HG02885 (cell line): Measurements from ENCODE around the gene TMEM178B.

ENCODE experiments used
- ATAC-seq: cut with Tn5 transposase; IDR thresholded peaks from one replicate; pipeline ENCODE4 v1.9.1; 2021; ENCODE audit warnings: mild to moderate bottlenecking; ENCODE audit not compliant: unreplicated experiment, poor library complexity

Gene TMEM178B

GRCh38 chr7:141407893-141408292 is 334.0 kb downstream of the TMEM178B start:
- no peak for ATAC-seq

GRCh38 chr7:141408440-141408839 is 334.6 kb downstream of the TMEM178B start:
- ATAC-seq, result no peak

DNA sequence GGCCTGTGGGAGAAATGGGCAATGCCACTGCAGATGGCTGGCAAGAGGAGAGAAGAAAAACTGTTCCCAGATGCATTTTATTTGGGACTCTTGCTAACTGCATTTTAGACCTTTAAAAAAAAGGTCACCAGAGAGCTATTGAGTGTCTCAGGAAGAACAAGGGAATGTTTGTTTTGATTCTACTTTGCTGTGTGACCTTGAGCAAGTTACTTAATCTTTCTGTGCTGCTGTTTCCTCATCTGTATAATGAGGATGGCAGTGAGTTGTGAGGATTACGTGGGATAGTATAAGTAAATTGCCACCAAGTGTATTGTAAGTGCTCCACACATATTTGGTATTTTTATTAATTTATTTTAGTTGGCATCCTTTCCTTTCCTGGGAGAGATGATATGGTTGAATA is 335.4 kb downstream of the TMEM178B start:
- ATAC-seq, result no peak

DNA sequence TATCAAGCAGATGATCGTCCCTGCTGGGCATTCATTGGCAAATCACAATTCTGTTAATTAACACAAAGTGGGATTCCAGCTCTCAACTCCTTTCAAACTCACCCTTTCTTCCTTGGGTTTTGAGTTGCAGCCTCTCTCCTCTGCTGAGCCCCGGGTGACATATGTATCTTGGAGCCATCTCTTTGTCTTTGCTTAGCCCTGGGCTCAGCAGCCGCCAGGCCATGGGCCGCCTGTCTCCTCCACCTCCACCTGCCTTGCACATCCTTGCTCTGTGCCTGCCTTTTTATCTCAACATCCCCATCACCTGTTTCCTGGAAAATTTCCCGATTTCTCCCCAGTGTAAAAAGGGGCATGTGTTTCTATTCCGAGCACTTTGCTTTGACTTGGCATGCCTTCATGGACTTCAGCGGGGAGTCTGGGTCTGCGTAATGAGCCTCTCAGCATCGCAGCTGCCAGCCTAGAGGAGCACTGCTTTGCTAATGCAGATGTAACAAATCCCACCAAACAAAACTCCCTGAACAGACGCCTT is 336.0 kb downstream of the TMEM178B start:
- ATAC-seq, result no peak

DNA sequence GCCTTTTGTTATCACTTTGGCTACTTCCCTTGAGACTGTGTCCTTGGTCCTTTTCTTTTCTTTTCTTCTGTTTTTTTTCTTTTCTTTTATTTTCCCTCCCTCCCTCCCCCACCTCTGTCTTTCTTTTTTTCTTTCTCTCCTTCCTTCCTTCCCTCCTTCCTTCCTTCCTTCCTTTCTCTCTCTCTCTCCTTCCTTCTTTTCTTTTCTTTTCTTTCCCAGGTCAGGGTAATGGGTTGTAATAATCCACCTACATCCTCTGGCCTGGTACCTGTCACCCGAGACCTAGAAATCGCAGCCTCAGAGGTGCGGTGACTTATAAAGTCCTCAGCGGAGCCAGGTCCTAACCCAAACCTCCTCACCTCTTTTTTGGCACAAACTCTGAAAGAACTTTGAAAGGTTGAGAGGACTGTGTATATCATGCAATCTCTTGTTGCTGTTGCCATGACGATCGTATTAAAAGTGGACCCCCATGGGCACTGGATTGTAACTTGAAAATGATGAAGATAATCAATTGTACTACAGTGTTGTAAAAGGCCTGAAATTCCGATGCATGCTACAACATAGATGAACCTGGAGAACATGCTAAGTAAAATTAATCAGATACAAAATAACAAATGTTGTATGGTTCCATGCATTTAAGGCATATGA is 336.6 kb downstream of the TMEM178B start:
- ATAC-seq, result no peak

GRCh38 chr7:141411133-141411532 is 337.3 kb downstream of the TMEM178B start:
- ATAC-seq, result no peak

DNA sequence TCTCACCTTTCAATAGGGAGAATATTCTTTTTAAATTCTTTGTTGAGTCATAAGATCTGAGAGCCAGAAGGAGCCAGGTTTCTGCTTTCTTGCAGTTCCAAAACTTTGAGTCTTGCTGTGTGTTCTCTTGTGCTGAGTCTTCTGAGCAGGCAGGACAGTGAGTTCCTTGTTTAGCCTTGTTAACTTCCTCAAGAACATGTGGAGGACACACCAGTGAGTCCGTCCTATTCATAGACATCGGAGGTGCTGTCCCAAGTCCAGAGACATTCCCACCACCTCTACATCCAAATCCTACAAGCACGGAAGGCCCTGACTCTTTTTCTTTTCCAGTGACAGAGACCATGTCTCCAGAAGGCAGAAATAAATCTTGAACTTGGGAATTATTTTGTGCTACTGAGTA is 342.1 kb downstream of the TMEM178B start:
- no peak for ATAC-seq

DNA sequence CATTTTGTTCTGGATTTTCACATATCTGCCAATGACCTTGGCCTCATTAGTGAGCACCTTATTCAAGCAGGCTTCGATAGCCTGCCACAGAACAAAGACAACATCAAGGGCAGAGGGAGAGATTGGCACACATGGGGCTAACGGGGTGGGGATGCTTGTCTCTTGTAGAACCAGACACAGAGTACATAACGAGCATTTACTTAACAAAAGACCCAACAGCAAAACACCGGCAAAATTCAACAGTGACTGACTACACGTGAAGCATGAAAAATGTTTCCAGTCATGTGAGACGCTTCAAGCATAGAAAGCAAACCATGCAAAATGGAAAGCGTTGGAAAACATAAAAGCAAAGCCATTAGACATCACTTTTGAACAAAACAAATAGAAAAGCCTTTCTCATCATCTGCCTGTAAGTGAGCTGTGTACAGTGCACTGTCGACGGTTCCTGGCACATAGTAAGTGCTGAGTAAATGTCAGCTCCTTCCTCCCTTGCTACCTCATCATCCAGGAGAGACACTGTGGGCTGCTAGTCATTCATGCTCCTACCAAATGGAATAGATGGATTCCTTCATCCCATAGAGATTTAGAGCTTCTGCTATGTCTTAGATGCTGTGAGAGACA is 342.9 kb downstream of the TMEM178B start:
- ATAC-seq, result no peak

DNA sequence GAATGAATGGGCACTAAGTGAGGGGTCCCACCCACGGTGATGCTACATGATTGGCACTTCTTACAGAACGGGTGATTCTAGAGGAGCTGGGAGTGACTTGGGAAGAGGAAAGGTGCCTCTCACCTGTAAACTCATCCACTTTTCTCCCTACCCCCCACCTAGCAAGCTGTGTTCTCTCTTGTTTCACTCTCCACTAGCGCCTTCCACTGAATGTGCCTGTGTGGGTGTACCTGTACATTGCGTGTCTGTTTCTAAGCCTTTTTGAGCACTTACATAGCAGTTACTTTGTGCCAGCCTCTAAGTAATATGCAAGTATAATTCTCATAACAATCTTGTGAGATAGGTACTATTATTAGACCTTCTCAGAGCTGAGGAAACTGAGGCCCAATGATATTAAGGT is 343.6 kb downstream of the TMEM178B start:
- no peak for ATAC-seq

DNA sequence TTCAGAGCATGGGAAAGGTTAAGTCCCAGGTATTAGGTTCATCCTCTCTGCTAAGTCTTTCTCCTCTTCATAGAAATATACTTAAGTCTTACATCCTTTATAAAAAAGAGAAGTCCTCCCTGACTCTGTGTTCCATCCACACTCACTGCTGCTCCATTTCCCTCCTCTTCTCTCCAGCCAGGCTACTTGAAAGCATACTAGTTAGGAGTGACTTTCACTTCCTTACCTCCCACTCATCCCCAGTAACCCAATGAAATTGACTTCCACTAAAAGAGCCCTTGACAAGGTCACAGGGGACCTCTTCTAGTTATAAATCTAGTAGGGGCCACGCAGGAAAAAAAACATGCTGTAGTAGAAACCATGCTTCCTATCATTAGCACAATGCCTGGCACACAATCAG is 344.2 kb downstream of the TMEM178B start:
- ATAC-seq, result no peak

GRCh38 chr7:141421306-141421705 is 347.4 kb downstream of the TMEM178B start:
- no peak for ATAC-seq

- no peak for ATAC-seq
Observed at GRCh38 chr7:141427134-141427533, 353.3 kb downstream of the TMEM178B start.

DNA sequence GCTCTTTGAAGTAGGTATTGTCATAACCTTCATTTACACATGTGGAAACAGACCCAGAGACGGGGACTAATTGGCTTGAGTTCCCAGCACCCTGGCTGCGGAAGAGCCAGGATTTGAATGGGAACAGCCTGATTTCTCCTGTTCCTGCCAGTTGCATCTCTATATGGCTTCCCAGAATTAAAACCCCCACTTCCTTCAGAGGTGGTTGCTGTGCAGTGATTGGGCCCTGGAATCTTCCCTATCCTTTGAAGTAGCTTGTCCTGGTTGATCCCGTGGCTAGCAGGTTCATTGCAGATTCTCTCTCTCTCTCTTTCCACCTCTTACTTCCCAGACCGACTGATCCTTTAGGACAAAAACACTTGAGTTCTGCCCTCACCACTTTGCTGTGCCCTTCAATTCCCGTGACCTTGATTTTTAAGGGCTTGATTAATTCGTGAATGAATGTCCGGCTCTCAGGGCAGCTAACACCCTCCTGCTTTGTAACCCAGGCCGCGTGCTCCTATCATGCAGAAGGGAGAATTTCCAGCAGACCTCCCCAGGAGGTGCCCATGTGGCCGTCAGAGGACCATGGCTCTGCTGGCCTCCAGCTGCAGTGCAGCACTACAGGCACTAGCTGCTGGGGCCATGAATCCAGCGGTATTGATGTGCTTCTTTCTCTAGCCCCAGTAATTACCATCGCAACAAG is 356.7 kb downstream of the TMEM178B start:
- no peak for ATAC-seq

DNA sequence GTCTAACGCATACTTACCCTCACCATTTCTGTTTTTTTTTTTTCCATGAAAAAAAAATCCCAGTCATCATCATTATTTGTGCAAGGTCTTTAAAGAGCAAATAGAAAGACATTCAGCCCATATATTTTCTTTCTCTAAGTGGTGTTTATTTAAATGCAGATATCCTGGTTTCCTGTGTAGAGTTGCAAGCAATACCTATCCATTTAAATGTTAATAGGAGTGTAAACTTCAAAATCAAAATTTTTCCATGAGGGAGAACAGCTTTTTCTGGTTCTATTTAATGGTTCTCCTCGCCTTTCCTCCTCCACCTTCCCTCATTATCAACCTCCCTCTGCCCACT is 357.2 kb downstream of the TMEM178B start:
- no peak for ATAC-seq

GRCh38 chr7:141431711-141432110 is 357.8 kb downstream of the TMEM178B start:
- ATAC-seq, result no peak

DNA sequence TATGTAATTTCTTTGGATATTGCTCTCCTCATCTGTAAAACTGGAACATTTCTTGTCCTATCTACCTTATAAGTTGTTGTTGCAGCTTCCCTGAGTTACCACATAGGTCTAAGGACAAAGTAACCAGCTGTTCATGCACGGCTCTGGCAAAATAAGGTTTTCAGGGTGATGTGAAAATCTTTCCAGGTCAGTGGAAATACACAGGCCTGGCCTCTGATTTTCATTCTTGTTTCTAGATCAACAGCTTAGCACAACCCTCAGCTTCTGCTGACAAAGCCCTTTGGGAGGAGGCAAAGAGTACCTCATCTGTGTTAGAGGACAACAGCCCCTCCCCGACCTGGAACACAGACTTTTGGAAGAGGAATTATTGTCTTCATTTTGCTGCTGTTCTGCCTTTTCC is 359.8 kb downstream of the TMEM178B start:
- ATAC-seq, result no peak

DNA sequence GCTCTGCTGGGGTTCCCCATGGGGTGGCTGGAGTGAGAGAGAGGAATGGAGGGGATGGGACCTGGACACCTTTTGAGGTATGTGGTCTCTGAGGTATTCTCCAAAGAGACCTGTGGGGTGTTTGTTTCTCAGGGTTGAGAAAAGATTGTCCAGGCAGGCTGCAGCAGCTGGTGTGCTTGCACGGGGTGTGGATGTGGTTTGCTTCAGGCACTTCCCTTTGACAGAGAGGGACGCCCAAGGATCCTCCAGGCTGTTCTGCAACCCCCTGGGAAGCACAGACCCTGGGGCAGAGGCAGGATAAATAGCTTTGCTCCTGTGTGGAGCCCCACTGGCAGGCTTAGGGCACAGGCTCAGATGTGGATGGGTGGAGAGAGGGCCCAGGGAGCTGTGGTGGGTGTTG is 362.3 kb downstream of the TMEM178B start:
- ATAC-seq, result no peak

GRCh38 chr7:141436575-141437075 is 362.8 kb downstream of the TMEM178B start:
- no peak for ATAC-seq

DNA sequence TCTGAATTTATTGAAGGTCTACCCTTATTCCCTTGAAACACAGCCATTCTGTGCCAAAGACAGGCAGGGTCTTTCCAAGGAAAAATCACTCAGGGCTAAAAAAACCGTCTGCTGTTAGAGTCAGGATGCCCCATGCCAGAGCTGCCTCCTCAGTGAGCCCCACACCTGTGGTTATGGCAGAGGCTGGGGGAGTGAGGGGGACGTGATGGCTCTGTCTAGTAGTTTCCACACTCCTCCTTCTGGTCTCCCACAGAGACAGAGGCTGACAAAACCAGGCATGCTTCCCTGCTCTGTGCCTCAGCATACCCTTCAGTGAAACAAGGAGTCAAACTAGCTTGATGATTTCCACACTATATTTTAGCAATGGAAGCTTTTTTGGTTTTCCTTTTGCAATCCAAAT is 365.3 kb downstream of the TMEM178B start:
- no peak for ATAC-seq

DNA sequence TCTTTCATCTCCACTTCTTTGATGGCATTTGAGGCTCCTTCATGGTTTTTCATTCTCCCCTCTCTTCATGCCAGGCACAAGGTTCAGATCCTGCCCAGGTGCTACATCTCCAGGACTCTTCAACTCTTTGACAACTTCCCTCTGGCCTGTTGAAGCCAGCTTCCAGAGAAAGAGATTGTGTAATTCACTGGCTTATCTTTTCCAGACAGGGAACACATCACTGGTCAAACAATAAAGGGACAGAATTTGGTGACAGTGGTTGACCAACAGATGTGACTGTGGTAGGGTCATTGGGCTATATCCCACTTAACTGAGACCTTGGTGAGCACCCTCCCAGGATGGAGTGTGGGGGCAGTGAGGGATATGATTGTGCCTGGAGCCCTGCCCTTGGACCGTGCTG is 365.9 kb downstream of the TMEM178B start:
- ATAC-seq, result no peak

GRCh38 chr7:141441837-141442627 is 368.2 kb downstream of the TMEM178B start:
- no peak for ATAC-seq
